ENCODE measurements around the gene KLF1.

DNA sequence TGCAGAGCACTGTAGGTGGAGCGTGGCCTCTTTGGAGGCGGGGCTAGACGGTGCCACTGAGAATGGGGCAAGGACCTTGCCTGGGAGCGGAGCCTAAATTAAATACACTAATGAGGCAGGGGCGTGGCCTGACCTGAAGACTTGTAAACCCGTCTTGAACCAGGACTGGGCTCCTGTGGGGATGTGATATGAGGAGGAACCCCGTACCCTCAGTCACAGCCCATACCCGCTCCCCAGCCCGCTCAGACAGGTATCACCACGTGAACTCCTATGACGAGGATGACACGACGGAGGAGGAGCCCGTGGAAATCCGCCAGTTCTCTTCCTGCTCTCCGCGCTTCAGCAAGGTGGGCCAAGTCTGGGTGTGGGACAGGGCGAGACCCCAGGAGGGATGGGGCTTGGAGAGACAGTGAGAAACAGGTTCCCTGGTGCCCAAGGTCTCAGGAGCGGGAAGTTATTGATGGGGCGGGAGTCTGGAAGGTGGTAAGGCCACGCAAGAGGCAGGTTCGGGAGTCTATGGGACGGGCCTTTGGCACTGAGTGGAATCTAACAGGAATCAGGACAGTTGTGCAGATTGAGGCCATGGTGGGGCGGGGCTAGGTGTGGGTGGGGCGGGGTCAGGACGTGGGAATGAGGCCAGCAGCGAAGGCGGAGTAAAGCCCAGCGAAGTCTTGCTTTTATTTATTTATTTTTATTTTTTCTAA is 20.4 kb downstream of the KLF1 start:
- no peak for TF ChIP-seq POLR2AphosphoS5 (IDR thresholded peaks at IDR 0.05; ENCODE audit: low read depth, low read length)
- TF ChIP-seq, protein P1, sequence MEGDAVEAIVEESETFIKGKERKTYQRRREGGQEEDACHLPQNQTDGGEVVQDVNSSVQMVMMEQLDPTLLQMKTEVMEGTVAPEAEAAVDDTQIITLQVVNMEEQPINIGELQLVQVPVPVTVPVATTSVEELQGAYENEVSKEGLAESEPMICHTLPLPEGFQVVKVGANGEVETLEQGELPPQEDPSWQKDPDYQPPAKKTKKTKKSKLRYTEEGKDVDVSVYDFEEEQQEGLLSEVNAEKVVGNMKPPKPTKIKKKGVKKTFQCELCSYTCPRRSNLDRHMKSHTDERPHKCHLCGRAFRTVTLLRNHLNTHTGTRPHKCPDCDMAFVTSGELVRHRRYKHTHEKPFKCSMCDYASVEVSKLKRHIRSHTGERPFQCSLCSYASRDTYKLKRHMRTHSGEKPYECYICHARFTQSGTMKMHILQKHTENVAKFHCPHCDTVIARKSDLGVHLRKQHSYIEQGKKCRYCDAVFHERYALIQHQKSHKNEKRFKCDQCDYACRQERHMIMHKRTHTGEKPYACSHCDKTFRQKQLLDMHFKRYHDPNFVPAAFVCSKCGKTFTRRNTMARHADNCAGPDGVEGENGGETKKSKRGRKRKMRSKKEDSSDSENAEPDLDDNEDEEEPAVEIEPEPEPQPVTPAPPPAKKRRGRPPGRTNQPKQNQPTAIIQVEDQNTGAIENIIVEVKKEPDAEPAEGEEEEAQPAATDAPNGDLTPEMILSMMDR (IDR thresholded peaks at IDR 0.05), result no peak

Measured in Panc1 (cell line).